Stimulated activated CD8-positive, alpha-beta memory T cell treated with anti-CD3 and anti-CD28 coated beads, Interleukin-4, amount 100 ng/mL, for 48 hours (primary cell): ENCODE data around the gene MXRA7.
"Not testable (repeated sequence)": the region's sequence is repeated elsewhere in the genome, so short reads cannot be mapped to it uniquely, and the experiment has no call there.

ENCODE experiments used
- DNase-seq: peaks from one replicate; pipeline ENCODE4 v3.0.0-alpha.2; 2020

The MXRA7 gene

GRCh38 chr17:76735006-76735405 lies 24.2 kb upstream of the MXRA7 start:
- no peak for DNase-seq

DNA sequence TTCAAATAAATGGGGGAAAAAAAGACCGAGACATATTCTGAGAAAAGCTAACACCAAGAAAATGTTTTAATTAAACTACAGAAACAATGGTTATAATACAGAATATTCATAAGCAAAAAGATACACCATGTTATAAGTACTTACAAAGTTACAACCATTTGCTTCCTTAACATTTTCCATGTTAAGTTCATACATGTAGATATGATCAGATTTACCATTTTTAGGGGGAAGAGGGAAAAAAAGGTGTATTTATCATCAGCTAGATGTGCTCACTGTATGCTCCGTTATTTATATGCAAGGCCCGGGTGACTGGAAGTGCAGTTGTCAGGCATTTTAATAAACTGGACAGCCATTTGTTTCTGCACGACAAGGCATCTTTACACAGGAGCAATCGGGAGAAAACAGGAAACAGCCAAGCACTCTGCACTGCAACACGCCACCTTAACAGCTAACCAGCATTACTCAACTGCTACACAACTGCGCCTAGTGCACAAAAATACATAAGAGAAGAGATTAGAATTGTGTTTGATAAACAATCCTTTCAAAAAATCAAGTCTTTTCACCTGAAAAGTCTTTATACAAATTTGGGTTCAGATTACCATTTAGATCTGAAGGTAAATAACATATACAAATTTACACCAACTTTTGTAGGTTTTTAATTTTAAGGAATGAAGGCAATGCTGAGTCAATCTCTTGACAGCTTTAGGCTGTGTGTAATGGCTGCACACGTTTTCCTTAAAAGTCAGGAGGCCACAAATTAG lies 23.5 kb upstream of the MXRA7 start:
- no peak for DNase-seq

- DNase-seq: no peak
Measured at GRCh38 chr17:76733618-76733957, 22.8 kb upstream of the MXRA7 start.

- DNase-seq: no peak
Measured at GRCh38 chr17:76732734-76733617, 22.2 kb upstream of the MXRA7 start.

GRCh38 chr17:76731800-76732733 lies 21.3 kb upstream of the MXRA7 start:
- not testable (repeated sequence) for DNase-seq

GRCh38 chr17:76727745-76728456 lies 17.1 kb upstream of the MXRA7 start:
- DNase-seq: no peak

- peak; percentile 85 for DNase-seq
Measured at GRCh38 chr17:76726776-76727718, 16.3 kb upstream of the MXRA7 start, which contains the start of gene METTL23. Gene METTL23 (plus strand): TSS chr17:76726839. CDS start chr17:76729711, 2,872 bp downstream.

DNA sequence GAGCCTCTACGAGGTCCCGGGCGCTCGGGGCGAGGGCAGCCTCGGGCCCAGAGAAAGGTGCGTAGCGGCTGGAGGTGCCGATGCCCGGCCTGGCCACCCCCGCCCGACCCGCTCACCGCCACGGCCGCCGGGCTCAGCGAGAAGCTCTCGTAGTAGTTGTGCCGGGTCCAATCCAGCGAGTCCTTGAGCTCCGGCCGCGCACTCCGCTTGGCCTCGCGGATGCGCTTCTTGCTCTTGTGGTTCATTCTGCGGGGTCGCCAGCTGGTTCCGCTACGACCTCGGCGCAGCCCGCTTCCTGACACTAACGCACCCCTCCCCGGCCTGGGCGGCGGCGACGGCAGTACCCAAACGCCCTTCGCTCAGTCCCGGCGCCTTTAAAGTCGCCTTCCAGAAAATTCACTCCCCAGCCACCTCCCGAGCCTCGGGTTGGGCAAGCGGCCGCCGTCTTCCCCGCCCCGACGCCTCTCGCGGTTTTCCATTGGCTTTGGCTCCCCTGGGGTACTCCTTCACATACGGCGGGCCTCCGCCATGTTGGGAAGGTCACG lies 15.5 kb upstream of the MXRA7 start, which contains the start of gene JMJD6:
TSS of gene JMJD6 (minus strand) at position 376 of the 545 bp plus-strand sequence. CDS start at position 245, 131 bp downstream.
- peak; percentile 95 for DNase-seq

GRCh38 chr17:76725580-76726230 lies 14.9 kb upstream of the MXRA7 start:
- DNase-seq: peak; percentile 84

DNA sequence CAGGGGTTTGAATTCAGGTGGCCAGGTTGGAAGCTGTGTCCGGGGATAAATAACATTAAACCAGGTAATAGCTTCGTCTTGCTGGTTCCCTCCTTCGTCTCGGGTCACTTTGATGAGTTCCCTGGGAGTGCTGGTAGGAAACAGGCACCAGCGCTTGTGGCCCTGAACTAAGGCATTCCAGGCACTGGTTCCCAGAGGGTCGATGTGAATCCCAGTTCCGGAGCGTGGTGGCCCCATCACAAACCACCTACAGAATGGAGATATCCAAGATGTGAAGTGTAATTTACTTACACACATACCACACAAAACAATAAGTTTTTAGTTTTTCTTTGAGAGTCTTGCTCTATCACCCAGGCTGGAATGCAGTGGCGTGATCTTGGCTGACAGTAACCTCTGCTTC lies 13.0 kb upstream of the MXRA7 start:
- no peak for DNase-seq

- not testable (repeated sequence) for DNase-seq
Measured at GRCh38 chr17:76722977-76723376, 12.2 kb upstream of the MXRA7 start.

GRCh38 chr17:76722279-76722678 lies 11.5 kb upstream of the MXRA7 start:
- no peak for DNase-seq

DNA sequence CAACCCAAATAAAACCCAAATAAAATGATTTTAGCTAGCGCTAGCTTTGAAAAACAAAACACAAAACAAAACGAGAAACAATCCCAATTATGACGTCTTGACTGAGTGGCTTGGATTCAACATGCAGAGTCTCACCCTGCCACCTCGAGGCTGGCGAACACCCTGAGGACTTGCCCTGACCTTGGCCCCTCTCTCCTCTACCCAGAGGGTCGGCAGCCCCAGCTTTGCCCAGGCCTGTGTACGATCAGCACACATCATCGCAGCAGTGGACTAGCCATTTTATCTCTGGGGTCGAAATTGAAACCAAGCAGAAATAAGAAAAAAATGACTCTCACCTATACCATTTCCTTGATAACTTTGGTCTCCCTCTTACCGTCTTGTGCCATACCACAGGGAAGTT lies 10.7 kb upstream of the MXRA7 start:
- no peak for DNase-seq

DNA sequence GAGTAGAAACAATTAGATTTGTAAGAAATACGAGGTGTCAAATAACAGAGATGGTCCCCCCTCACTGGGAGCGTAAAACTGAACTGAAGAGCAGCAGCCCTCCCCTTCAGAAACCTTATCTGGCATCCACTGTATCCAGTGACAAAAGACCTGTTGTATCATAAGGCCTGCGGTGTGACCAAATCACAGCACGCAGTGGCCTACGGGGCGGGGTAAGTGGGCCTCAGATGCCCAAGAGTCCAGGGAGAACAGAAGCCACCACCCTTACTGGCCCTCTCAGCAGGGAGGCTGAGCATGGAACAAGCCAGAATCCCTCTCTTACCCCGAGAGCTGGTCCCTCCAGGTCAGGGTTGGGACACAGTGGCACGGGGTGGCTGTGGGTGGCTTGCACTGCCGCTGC lies 10.2 kb upstream of the MXRA7 start:
- no peak for DNase-seq

- no peak for DNase-seq
Measured at GRCh38 chr17:76720211-76720610, 9.4 kb upstream of the MXRA7 start.

DNA sequence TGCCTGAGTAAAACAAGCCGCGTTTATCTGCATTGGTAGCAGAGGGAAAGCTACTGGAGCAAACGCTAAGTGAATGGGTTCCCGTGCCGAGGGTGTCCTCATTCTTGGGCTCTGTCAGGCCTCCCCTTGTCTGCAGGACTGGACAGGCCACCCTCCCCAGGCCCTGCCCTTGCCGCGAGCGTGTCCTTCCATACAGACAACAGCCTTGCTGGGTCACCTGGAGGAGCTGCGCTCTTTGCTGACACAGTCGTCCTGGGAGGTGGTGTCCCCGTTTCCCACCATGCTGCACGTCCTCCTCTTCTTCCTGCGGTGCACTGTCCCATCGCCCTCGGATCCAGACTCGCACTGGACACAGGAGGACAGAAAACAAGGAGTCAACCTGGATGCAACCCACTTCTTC lies 7.8 kb upstream of the MXRA7 start:
- no peak for DNase-seq

DNA sequence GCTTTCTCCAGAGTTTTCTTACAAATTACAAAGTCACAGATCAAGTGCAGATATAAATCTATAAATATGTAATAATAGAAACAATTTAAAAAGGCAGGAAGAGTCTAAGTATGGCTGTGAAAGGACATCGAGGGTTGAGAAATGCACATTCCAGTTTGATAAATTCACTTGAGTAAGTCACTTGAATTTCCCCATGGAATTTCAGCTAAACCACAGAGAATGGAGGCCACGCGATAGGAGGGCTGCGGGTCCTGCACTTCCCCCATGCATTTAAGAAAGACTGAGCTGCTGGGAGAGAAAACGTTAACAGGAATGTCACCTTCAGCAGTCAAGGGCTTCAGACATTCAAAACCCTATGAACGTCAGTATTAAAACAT lies 6.1 kb upstream of the MXRA7 start:
- no peak for DNase-seq

GRCh38 chr17:76716146-76716838 lies 5.5 kb upstream of the MXRA7 start:
- DNase-seq: peak; percentile 75

GRCh38 chr17:76715496-76715830 lies 4.7 kb upstream of the MXRA7 start:
- DNase-seq: no peak
